Muscle of leg (tissue), 11 donors: ENCODE data around the gene KCNH1. TPM values are rescaled to one million over a fixed set of nuclear protein-coding genes. Genes with fewer than 3 reads are reported as not detected.
A peak's percentile ranks its signal among the peaks of the same experiment; 100 is the strongest.

ENCODE experiments used
- DNase-seq: peaks from one replicate; pipeline ENCODE4 v3.0.0; 2013
- H3K27ac ChIP-seq: one replicate; pipeline ENCODE4 v1.5.1; 2013; ENCODE audit warnings: mild to moderate bottlenecking, low read length, control low read depth
- H3K27me3 ChIP-seq: one replicate; pipeline ENCODE4 v1.6.1; 2013; ENCODE audit warnings: low read length; ENCODE audit not compliant: control insufficient read depth, insufficient read depth
- H3K36me3 ChIP-seq: one replicate; pipeline ENCODE4 v1.6.1; 2013; ENCODE audit warnings: low read length; ENCODE audit not compliant: control insufficient read depth, insufficient read depth
- H3K4me1 ChIP-seq: one replicate; pipeline ENCODE4 v1.6.1; 2013; ENCODE audit warnings: low read length; ENCODE audit not compliant: control insufficient read depth, insufficient read depth
- H3K4me3 ChIP-seq: one replicate; pipeline ENCODE4 v1.5.1; 2013; ENCODE audit warnings: low read length, control low read depth
- H3K9me3 ChIP-seq: replicated peaks from 2 replicates; pipeline ENCODE4 v1.6.1; 2013; ENCODE audit warnings: low read depth, low read length; ENCODE audit not compliant: control insufficient read depth
- WGBS: methylation state at CpG from one replicate; pipeline ENCODE4 v1.1.5; 2013; ENCODE audit warnings: missing lambda C conversion rate; ENCODE audit not compliant: insufficient coverage; 5-methylcytosine and 5-hydroxymethylcytosine counted together
- polyA plus RNA-seq, 8 donors: library from polyadenylated mRNA; unstranded; fragments of 120-200 nt; gene quantifications; one replicate each; pipeline versions ENCODE4 v1.2.1 to v1.2.3, GENCODE V29; 2013; ENCODE audit warnings: inconsistent platforms in 1 of 8, low replicate concordance in 1 of 8; ENCODE audit not compliant: insufficient read length in 8 of 8, insufficient read depth in 1 of 8
- total RNA-seq: library from RNA; stranded (reverse); fragments of 120-200 nt; gene quantifications from one replicate; pipeline ENCODE4 v1.2.4, GENCODE V29; 2013

The KCNH1 gene
- total and polyA plus RNA-seq, 9 donors: 0.19 to 0.51 (median 0.28) TPM

- Histone ChIP-seq H3K4me3 (no peak overlapping the region), H3K9me3 (no peaks in the 10 kb centered on the region), H3K27ac (no peak overlapping the region), H3K4me1 (no peaks in the 10 kb centered on the region), H3K36me3 (no peaks in the 10 kb centered on the region), H3K27me3 (no peaks in the 10 kb centered on the region)
- no peak for DNase-seq
- no CpG with 5 or more reads among the region's 3 CpGs for WGBS
Observed at GRCh38 chr1:210792250-210793102, 341.5 kb downstream of the KCNH1 start.

GRCh38 chr1:210790196-210790595 lies 343.8 kb downstream of the KCNH1 start:
- Histone ChIP-seq H3K4me1 (no peaks in the 10 kb centered on the region), H3K36me3 (no peaks in the 10 kb centered on the region), H3K9me3 (no peaks in the 10 kb centered on the region), H3K27me3 (no peaks in the 10 kb centered on the region), H3K4me3 (no peak overlapping the region), H3K27ac (no peak overlapping the region)
- no peak for DNase-seq
- WGBS: 84% methylated on average over 2 of the region's 2 CpGs

- H3K27ac ChIP-seq: no peak overlapping the region
- no CpG with 5 or more reads among the region's 1 CpG for WGBS
- no peak for DNase-seq
- no peaks in the 10 kb centered on the region for H3K27me3 ChIP-seq
- no peak overlapping the region for H3K4me3 ChIP-seq
- H3K36me3 ChIP-seq: no peaks in the 10 kb centered on the region
- H3K4me1 ChIP-seq: no peaks in the 10 kb centered on the region
- H3K9me3 ChIP-seq: no peaks in the 10 kb centered on the region
Observed at GRCh38 chr1:210787800-210788199, 346.1 kb downstream of the KCNH1 start.

GRCh38 chr1:210786546-210786945 lies 347.4 kb downstream of the KCNH1 start:
- Histone ChIP-seq H3K4me1 (no peaks in the 10 kb centered on the region), H3K27ac (no peak overlapping the region), H3K36me3 (no peaks in the 10 kb centered on the region), H3K4me3 (no peak overlapping the region), H3K9me3 (no peaks in the 10 kb centered on the region), H3K27me3 (no peaks in the 10 kb centered on the region)
- no peak for DNase-seq
- WGBS: 57% methylated on average over 1 of the region's 1 CpG

- H3K27ac ChIP-seq: no peak overlapping the region
- H3K4me1 ChIP-seq: no peaks in the 10 kb centered on the region
- H3K4me3 ChIP-seq: no peak overlapping the region
- no peaks in the 10 kb centered on the region for H3K36me3 ChIP-seq
- H3K27me3 ChIP-seq: no peaks in the 10 kb centered on the region
- no CpG with 5 or more reads among the region's 1 CpG for WGBS
- no peaks in the 10 kb centered on the region for H3K9me3 ChIP-seq
- no peak for DNase-seq
Observed at GRCh38 chr1:210783925-210784324, 350.0 kb downstream of the KCNH1 start.

- H3K36me3 ChIP-seq: no peaks in the 10 kb centered on the region
- no peaks in the 10 kb centered on the region for H3K4me1 ChIP-seq
- H3K9me3 ChIP-seq: no peaks in the 10 kb centered on the region
- no peaks in the 10 kb centered on the region for H3K27me3 ChIP-seq
- H3K27ac ChIP-seq: no peak overlapping the region
- no peak overlapping the region for H3K4me3 ChIP-seq
- no peak for DNase-seq
- 64% methylated on average over 5 of the region's 5 CpGs for WGBS
Observed at GRCh38 chr1:210781652-210782051, 352.3 kb downstream of the KCNH1 start.

- no peak overlapping the region for H3K27ac ChIP-seq
- DNase-seq: peak; percentile 42
- no peaks in the 10 kb centered on the region for H3K36me3 ChIP-seq
- no peaks in the 10 kb centered on the region for H3K4me1 ChIP-seq
- H3K4me3 ChIP-seq: no peak overlapping the region
- no peaks in the 10 kb centered on the region for H3K9me3 ChIP-seq
- H3K27me3 ChIP-seq: no peaks in the 10 kb centered on the region
- no CpG with 5 or more reads among the region's 3 CpGs for whole genome bisulfite sequencing
Observed at GRCh38 chr1:210779269-210779668, 354.7 kb downstream of the KCNH1 start.

GRCh38 chr1:210777914-210778313 lies 356.0 kb downstream of the KCNH1 start:
- H3K9me3 ChIP-seq: no peaks in the 10 kb centered on the region
- no peaks in the 10 kb centered on the region for H3K4me1 ChIP-seq
- WGBS: 93% methylated on average over 2 of the region's 2 CpGs
- no peak for DNase-seq
- no peak overlapping the region for H3K4me3 ChIP-seq
- H3K36me3 ChIP-seq: no peaks in the 10 kb centered on the region
- H3K27me3 ChIP-seq: no peaks in the 10 kb centered on the region
- H3K27ac ChIP-seq: no peak overlapping the region

- 100% methylated on average over 1 of the region's 3 CpGs for WGBS
- no peaks in the 10 kb centered on the region for H3K27me3 ChIP-seq
- no peak for DNase-seq
- H3K4me3 ChIP-seq: no peak overlapping the region
- no peak overlapping the region for H3K27ac ChIP-seq
- no peaks in the 10 kb centered on the region for H3K9me3 ChIP-seq
- no peaks in the 10 kb centered on the region for H3K36me3 ChIP-seq
- no peaks in the 10 kb centered on the region for H3K4me1 ChIP-seq
Observed at GRCh38 chr1:210776712-210777111, 357.2 kb downstream of the KCNH1 start.

GRCh38 chr1:210775289-210775688 lies 358.7 kb downstream of the KCNH1 start:
- H3K27ac ChIP-seq: no peak overlapping the region

More at GRCh38 chr1:210775289-210775688, 358.7 kb downstream of the KCNH1 start:
- H3K4me3 ChIP-seq: no peak overlapping the region
- H3K36me3 ChIP-seq: no peaks in the 10 kb centered on the region
- WGBS: no CpG with 5 or more reads among the region's 6 CpGs
- H3K27me3 ChIP-seq: no peaks in the 10 kb centered on the region
- DNase-seq: no peak
- no peaks in the 10 kb centered on the region for H3K4me1 ChIP-seq
- H3K9me3 ChIP-seq: no peaks in the 10 kb centered on the region
